HEK293 (cell line): ENCODE measurements around the gene EIF2D.

Source experiments
- CTCF ChIA-PET: fragments of 350-600 bp; formaldehyde crosslinking; extraction: SDS; loops from one replicate; lab custom pipeline; 2021; ENCODE audit warnings: antibody characterized with exemption; lab: Yijun Ruan, JAX
- POLR2A ChIA-PET: fragments of 300-600 bp; formaldehyde crosslinking; extraction: SDS; loops from one replicate; lab custom pipeline; 2020; ENCODE audit warnings: antibody characterized with exemption, inconsistent platforms; lab: Yijun Ruan, JAX
- H3K27ac ChIP-seq: fragments of 200-500 bp; sonication (Bioruptor generic); 2 replicates; pipeline ENCODE4 v1.5.1; 2014; ENCODE audit warnings: low read depth, low read length, control low read depth, inconsistent platforms; ENCODE audit errors: extremely low read depth
- H3K36me3 ChIP-seq, 2 experiments: fragments of 200-500 bp in 1 of 2; sonication (Bioruptor generic) in 1 of 2; 1 replicate in 1 of 2; 2 replicates in 1 of 2; pipeline ENCODE4 v1.5.1; 2014 to 2017; ENCODE audit warnings: inconsistent platforms in 2 of 2, low read length in 2 of 2; ENCODE audit not compliant: control insufficient read depth in 2 of 2, insufficient read depth in 1 of 2
- H3K4me1 ChIP-seq: fragments of 200-500 bp; sonication (Bioruptor generic); 2 replicates; pipeline ENCODE4 v1.5.1; 2014; ENCODE audit warnings: mild to moderate bottlenecking, low read length, inconsistent platforms; ENCODE audit not compliant: control insufficient read depth, insufficient read depth
- H3K4me3 ChIP-seq: 2 replicates; pipeline ENCODE4 v1.5.1; 2011; ENCODE audit warnings: low read depth, mild to moderate bottlenecking, control low read depth, low read length, moderate library complexity
- H3K9me3 ChIP-seq: fragments of 200-500 bp; sonication (Bioruptor generic); 2 replicates; pipeline ENCODE4 v1.5.1; 2014; ENCODE audit warnings: low read depth, low read length, inconsistent platforms; ENCODE audit not compliant: control insufficient read depth, insufficient read depth
- EGR2 ChIP-seq: fragments of 450-650 bp; formaldehyde crosslinking; IDR thresholded peaks from 2 replicates; pipeline ENCODE4 v1.5.1; 2016; ENCODE audit warnings: low read depth, missing biosample characterization, missing genetic modification characterization
- HOXC10 ChIP-seq: sonication (generic); formaldehyde crosslinking; IDR thresholded peaks from 2 replicates; pipeline ENCODE4 v1.8.1; 2023; ENCODE audit warnings: mild to moderate bottlenecking, missing genetic modification reagents
- KLF16 ChIP-seq: fragments of 450-650 bp; formaldehyde crosslinking; IDR thresholded peaks from 2 replicates; pipeline ENCODE4 v1.5.1; 2017; ENCODE audit warnings: missing biosample characterization, missing genetic modification characterization
- OSR2 ChIP-seq: fragments of 450-650 bp; formaldehyde crosslinking; IDR thresholded peaks from 2 replicates; pipeline ENCODE4 v1.5.1; 2016; ENCODE audit warnings: missing biosample characterization, missing genetic modification characterization
- SP2 ChIP-seq: fragments of 450-650 bp; formaldehyde crosslinking; IDR thresholded peaks from 2 replicates; pipeline ENCODE4 v1.5.1; 2016; ENCODE audit warnings: missing biosample characterization, missing genetic modification characterization
- ZBTB8A ChIP-seq: fragments of 450-650 bp; formaldehyde crosslinking; IDR thresholded peaks from 2 replicates; pipeline ENCODE4 v1.5.1; 2016; ENCODE audit warnings: missing biosample characterization, missing genetic modification characterization
- ZFHX2 ChIP-seq: fragments of 450-650 bp; formaldehyde crosslinking; conservative IDR thresholded peaks from 2 replicates; pipeline ENCODE4 v1.5.1; 2016; ENCODE audit warnings: missing biosample characterization, missing genetic modification characterization
- ZFP69B ChIP-seq: fragments of 450-650 bp; formaldehyde crosslinking; IDR thresholded peaks from 2 replicates; pipeline ENCODE4 v1.5.1; 2016; ENCODE audit warnings: missing biosample characterization, missing genetic modification characterization
- ZNF211 ChIP-seq: fragments of 450-650 bp; formaldehyde crosslinking; IDR thresholded peaks from 2 replicates; pipeline ENCODE4 v1.5.1; 2016; ENCODE audit warnings: low read depth, missing biosample characterization, missing genetic modification characterization
- ZNF24 ChIP-seq: fragments of 450-650 bp; formaldehyde crosslinking; IDR thresholded peaks from 2 replicates; pipeline ENCODE4 v1.5.1; 2016; ENCODE audit warnings: missing biosample characterization, missing genetic modification characterization
- ZNF311 ChIP-seq: fragments of 450-650 bp; formaldehyde crosslinking; IDR thresholded peaks from 2 replicates; pipeline ENCODE4 v1.5.1; 2017; ENCODE audit warnings: missing biosample characterization, missing genetic modification characterization, borderline replicate concordance
- ZNF335 ChIP-seq: fragments of 450-650 bp; formaldehyde crosslinking; conservative IDR thresholded peaks from 2 replicates; pipeline ENCODE4 v1.5.1; 2016; ENCODE audit warnings: missing biosample characterization, missing genetic modification characterization
- ZNF394 ChIP-seq: fragments of 450-650 bp; formaldehyde crosslinking; IDR thresholded peaks from 2 replicates; pipeline ENCODE4 v1.5.1; 2016; ENCODE audit warnings: missing biosample characterization, missing genetic modification characterization, mild to moderate bottlenecking, moderate library complexity, borderline replicate concordance
- ZNF514 ChIP-seq: fragments of 450-650 bp; formaldehyde crosslinking; IDR thresholded peaks from 2 replicates; pipeline ENCODE4 v1.5.1; 2016; ENCODE audit warnings: missing biosample characterization, missing genetic modification characterization
- ZNF529 ChIP-seq: fragments of 450-650 bp; formaldehyde crosslinking; IDR thresholded peaks from 2 replicates; pipeline ENCODE4 v1.5.1; 2017; ENCODE audit warnings: missing genetic modification characterization, missing biosample characterization; ENCODE audit not compliant: insufficient replicate concordance
- ZNF549 ChIP-seq: fragments of 450-650 bp; IDR thresholded peaks from 2 replicates; pipeline ENCODE4 v1.5.1; 2018; ENCODE audit warnings: missing biosample characterization, missing genetic modification characterization, mild to moderate bottlenecking, inconsistent platforms, moderate library complexity
- ZNF76 ChIP-seq: fragments of 450-650 bp; formaldehyde crosslinking; IDR thresholded peaks from 2 replicates; pipeline ENCODE4; 2016; ENCODE audit warnings: low read depth, missing biosample characterization, missing genetic modification characterization, borderline replicate concordance
- ZSCAN30 ChIP-seq: fragments of 450-650 bp; IDR thresholded peaks from 2 replicates; pipeline ENCODE4 v1.5.1; 2018; ENCODE audit warnings: missing biosample characterization, mild to moderate bottlenecking, missing genetic modification characterization, moderate library complexity
- TF ChIP-seq, protein P1 (sequence below): fragments of 450-650 bp; formaldehyde crosslinking; IDR thresholded peaks from 2 replicates; pipeline ENCODE4 v1.5.1; 2016; ENCODE audit warnings: missing biosample characterization, missing genetic modification characterization
- TF ChIP-seq, protein P2 (sequence below): fragments of 450-650 bp; formaldehyde crosslinking; IDR thresholded peaks from 2 replicates; pipeline ENCODE4 v1.5.1; 2016; ENCODE audit warnings: missing biosample characterization, missing genetic modification characterization
- TF ChIP-seq, protein P3 (sequence below): IDR thresholded peaks from 2 replicates; pipeline ENCODE4 v1.6.1; 2011; ENCODE audit warnings: mild to moderate bottlenecking, low read depth, low read length, borderline replicate concordance
- TF ChIP-seq, protein P4 (sequence below): fragments of 450-650 bp; formaldehyde crosslinking; conservative IDR thresholded peaks from 2 replicates; pipeline ENCODE4 v1.5.1; 2016; ENCODE audit warnings: low read depth, missing biosample characterization, missing genetic modification characterization

The EIF2D gene

DNA sequence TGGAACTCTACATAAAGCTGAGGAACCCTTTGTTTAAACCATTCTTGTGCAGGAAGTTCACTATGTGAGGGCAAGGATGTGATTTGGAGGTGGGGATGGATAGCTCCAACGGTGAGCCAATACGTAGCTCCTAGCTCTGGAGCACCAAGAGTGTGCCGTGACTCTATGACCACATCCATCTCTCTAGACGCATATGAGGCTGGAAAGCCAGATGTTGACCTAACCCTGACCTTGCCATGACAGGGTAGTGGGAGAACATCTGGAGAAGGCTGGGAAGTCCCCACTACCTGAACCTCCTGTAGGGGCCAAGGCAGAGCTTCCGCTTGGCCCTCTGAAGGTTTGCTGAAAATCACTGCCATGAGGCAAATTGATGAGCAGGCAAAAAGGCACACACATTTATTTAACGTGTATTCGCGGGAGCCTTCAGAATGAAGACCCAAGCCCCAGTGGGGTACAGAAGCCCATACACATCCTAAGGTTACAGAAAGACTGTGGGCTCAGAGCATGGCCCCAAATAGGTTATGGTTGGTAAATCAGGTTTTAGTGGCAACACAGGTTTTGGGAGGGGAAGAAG is 43.4 kb downstream of the EIF2D start:
- H3K4me3 ChIP-seq: no peak overlapping the region
- POLR2A ChIA-PET: no interaction called here
- H3K9me3 ChIP-seq: no peaks in the 10 kb centered on the region
- H3K27ac ChIP-seq: no peak overlapping the region
- TF ChIP-seq, protein P1, sequence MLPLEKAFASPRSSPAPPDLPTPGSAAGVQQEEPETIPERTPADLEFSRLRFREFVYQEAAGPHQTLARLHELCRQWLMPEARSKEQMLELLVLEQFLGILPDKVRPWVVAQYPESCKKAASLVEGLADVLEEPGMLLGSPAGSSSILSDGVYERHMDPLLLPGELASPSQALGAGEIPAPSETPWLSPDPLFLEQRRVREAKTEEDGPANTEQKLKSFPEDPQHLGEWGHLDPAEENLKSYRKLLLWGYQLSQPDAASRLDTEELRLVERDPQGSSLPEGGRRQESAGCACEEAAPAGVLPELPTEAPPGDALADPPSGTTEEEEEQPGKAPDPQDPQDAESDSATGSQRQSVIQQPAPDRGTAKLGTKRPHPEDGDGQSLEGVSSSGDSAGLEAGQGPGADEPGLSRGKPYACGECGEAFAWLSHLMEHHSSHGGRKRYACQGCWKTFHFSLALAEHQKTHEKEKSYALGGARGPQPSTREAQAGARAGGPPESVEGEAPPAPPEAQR (tag by site-specific recombination): no peak
- no peak for TF ChIP-seq ZSCAN30
- TF ChIP-seq ZNF335: no peak
- no peak for TF ChIP-seq SP2 (tag by site-specific recombination)
- TF ChIP-seq, protein P2, sequence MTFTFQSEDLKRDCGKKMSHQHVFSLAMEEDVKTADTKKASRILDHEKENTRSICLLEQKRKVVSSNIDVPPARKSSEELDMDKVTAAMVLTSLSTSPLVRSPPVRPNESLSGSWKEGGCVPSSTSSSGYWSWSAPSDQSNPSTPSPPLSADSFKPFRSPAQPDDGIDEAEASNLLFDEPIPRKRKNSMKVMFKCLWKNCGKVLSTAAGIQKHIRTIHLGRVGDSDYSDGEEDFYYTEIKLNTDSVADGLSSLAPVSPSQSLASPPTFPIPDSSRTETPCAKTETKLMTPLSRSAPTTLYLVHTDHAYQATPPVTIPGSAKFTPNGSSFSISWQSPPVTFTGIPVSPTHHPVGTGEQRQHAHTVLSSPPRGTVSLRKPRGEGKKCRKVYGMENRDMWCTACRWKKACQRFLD: no peak
- no peak for TF ChIP-seq ZFP69B (tag by site-specific recombination)
- H3K4me1 ChIP-seq: no peaks in the 10 kb centered on the region
- H3K36me3 ChIP-seq: peaks cover 0 to 2% of the 10 kb centered on the region in 2 experiments; a peak in 1 of 3 replicates
- CTCF ChIA-PET: interaction anchor here (1.5 to 1.9 kb wide), 2 partner anchors 15 to 24 kb away, joined by 3 to 7 read pairs; no protein-coding TSS in a partner anchor

DNA sequence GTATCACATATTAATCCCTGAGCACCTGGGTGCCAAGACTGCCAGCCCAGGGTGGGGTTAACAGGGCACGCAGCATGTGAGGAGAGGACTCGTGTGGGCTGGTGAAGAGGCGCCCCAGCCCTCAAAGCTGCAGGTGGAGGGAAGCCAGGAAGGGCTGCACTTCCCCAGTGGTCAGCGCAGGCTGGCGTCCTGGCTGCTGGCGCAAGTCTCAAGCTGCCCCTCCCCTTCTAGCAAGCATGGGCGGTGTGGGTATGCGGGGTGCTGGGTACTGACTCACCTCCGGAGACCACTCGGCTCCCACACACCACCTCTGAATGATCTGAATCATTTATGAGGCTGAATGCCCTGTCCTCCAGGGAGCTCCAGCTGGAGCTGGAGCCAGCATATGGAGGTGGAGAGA is 44.0 kb downstream of the EIF2D start:
- POLR2A ChIA-PET: no interaction called here
- Histone ChIP-seq H3K9me3 (no peaks in the 10 kb centered on the region), H3K4me3 (no peak overlapping the region), H3K36me3 (peaks cover 0 to 8% of the 10 kb centered on the region in 2 experiments; a peak in 1 of 3 replicates), H3K4me1 (no peaks in the 10 kb centered on the region), H3K27ac (no peak overlapping the region)
- CTCF ChIA-PET: interaction anchor here (1.5 to 1.9 kb wide), 2 partner anchors 16 to 23 kb away, joined by 3 to 7 read pairs; no protein-coding TSS in a partner anchor
- TF ChIP-seq ZNF76 (tag by site-specific recombination) (no peak), ZFHX2 (tag by site-specific recombination) (peak; percentile 63), ZNF311 (tag by site-specific recombination) (no peak), ZNF529 (no peak), HOXC10 (CRISPR knock-in tag) (no peak), OSR2 (tag by site-specific recombination) (no peak), ZNF394 (tag by site-specific recombination) (no peak), EGR2 (peak; percentile 58), ZBTB8A (tag by site-specific recombination) (no peak), ZNF211 (no peak), ZNF24 (no peak), ZNF549 (tag by site-specific recombination) (no peak), ZNF514 (tag by site-specific recombination) (no peak), KLF16 (tag by site-specific recombination) (no peak)
- TF ChIP-seq, protein P3, sequence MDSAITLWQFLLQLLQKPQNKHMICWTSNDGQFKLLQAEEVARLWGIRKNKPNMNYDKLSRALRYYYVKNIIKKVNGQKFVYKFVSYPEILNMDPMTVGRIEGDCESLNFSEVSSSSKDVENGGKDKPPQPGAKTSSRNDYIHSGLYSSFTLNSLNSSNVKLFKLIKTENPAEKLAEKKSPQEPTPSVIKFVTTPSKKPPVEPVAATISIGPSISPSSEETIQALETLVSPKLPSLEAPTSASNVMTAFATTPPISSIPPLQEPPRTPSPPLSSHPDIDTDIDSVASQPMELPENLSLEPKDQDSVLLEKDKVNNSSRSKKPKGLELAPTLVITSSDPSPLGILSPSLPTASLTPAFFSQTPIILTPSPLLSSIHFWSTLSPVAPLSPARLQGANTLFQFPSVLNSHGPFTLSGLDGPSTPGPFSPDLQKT: no peak
- TF ChIP-seq, protein P4, sequence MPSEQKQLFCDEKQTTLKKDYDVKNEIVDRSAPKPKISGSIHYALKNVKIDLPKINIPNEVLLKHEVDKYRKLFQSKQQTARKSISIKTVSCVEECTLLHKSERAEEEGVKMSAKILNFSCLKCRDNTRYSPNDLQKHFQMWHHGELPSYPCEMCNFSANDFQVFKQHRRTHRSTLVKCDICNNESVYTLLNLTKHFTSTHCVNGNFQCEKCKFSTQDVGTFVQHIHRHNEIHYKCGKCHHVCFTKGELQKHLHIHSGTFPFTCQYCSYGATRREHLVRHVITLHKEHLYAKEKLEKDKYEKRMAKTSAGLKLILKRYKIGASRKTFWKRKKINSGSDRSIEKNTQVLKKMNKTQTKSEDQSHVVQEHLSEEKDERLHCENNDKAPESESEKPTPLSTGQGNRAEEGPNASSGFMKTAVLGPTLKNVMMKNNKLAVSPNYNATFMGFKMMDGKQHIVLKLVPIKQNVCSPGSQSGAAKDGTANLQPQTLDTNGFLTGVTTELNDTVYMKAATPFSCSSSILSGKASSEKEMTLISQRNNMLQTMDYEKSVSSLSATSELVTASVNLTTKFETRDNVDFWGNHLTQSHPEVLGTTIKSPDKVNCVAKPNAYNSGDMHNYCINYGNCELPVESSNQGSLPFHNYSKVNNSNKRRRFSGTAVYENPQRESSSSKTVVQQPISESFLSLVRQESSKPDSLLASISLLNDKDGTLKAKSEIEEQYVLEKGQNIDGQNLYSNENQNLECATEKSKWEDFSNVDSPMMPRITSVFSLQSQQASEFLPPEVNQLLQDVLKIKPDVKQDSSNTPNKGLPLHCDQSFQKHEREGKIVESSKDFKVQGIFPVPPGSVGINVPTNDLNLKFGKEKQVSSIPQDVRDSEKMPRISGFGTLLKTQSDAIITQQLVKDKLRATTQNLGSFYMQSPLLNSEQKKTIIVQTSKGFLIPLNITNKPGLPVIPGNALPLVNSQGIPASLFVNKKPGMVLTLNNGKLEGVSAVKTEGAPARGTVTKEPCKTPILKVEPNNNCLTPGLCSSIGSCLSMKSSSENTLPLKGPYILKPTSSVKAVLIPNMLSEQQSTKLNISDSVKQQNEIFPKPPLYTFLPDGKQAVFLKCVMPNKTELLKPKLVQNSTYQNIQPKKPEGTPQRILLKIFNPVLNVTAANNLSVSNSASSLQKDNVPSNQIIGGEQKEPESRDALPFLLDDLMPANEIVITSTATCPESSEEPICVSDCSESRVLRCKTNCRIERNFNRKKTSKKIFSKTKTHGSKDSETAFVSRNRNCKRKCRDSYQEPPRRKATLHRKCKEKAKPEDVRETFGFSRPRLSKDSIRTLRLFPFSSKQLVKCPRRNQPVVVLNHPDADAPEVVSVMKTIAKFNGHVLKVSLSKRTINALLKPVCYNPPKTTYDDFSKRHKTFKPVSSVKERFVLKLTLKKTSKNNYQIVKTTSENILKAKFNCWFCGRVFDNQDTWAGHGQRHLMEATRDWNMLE (tag by site-specific recombination): no peak
